HepG2 (cell line): Measurements from ENCODE around the gene THSD8. TPM values are rescaled to one million over a fixed set of nuclear protein-coding genes. Genes with fewer than 3 reads are reported as not detected.

Experiments
- EEA1 ChIP-seq: sonication (generic); formaldehyde crosslinking; IDR thresholded peaks from 2 replicates; pipeline ENCODE4 v1.5.1; 2020; ENCODE audit warnings: mild to moderate bottlenecking, missing genetic modification reagents, borderline replicate concordance
- FOXK1 ChIP-seq: sonication (generic); formaldehyde crosslinking; IDR thresholded peaks from 2 replicates; pipeline ENCODE4 v1.4.0; 2020; ENCODE audit warnings: low read depth, missing genetic modification reagents, borderline replicate concordance
- GATAD2A ChIP-seq: IDR thresholded peaks from 2 replicates; pipeline ENCODE4 v1.6.1; 2016
- GZF1 ChIP-seq: sonication (generic); formaldehyde crosslinking; IDR thresholded peaks from 2 replicates; pipeline ENCODE4 v1.5.1; 2020; ENCODE audit warnings: mild to moderate bottlenecking, missing genetic modification reagents
- HMG20A ChIP-seq: IDR thresholded peaks from 2 replicates; pipeline ENCODE4 v1.6.1; 2016; ENCODE audit warnings: borderline replicate concordance
- HMGXB4 ChIP-seq, 2 experiments: sonication (generic) in 1 of 2; formaldehyde crosslinking in 1 of 2; IDR thresholded peaks; 2 replicates each; pipeline versions ENCODE4 v1.4.0 to v1.6.1; 2018 to 2020; ENCODE audit warnings: missing genetic modification reagents in 2 of 2, borderline replicate concordance in 1 of 2, low read depth in 1 of 2, mild to moderate bottlenecking in 1 of 2, missing biosample characterization in 1 of 2
- IRX3 ChIP-seq: sonication (generic); formaldehyde crosslinking; IDR thresholded peaks from 2 replicates; pipeline ENCODE4 v1.8.1; 2023; ENCODE audit warnings: mild to moderate bottlenecking, low read depth, missing genetic modification reagents, borderline replicate concordance
- KLF16 ChIP-seq, 2 experiments: sonication (generic) in 1 of 2; formaldehyde crosslinking in 1 of 2; IDR thresholded peaks; 2 replicates each; pipeline versions ENCODE4 v1.6.1 to v1.8.0; 2016 to 2023; ENCODE audit warnings: missing genetic modification reagents in 2 of 2, missing compliant biosample characterization in 1 of 2
- MAFK ChIP-seq, 2 experiments: IDR thresholded peaks in 1 of 2; conservative IDR thresholded peaks in 1 of 2; 2 replicates each; pipeline ENCODE4 v1.6.1; 2011; ENCODE audit warnings: improper control_type of control experiment in 2 of 2, low read length in 2 of 2
- MEF2D ChIP-seq: sonication (generic); formaldehyde crosslinking; IDR thresholded peaks from 2 replicates; pipeline ENCODE4 v1.5.1; 2020; ENCODE audit warnings: mild to moderate bottlenecking, missing genetic modification reagents
- MIER2 ChIP-seq: IDR thresholded peaks from 2 replicates; pipeline ENCODE4 v1.6.1; 2016; ENCODE audit warnings: missing biosample characterization, missing genetic modification reagents
- MYNN ChIP-seq: sonication (generic); formaldehyde crosslinking; IDR thresholded peaks from 2 replicates; pipeline ENCODE4 v1.4.0; 2020; ENCODE audit warnings: mild to moderate bottlenecking, low read depth, missing genetic modification reagents
- NCOA5 ChIP-seq: sonication (generic); formaldehyde crosslinking; IDR thresholded peaks from 2 replicates; pipeline ENCODE4 v1.4.0; 2020; ENCODE audit warnings: missing genetic modification reagents
- NR2C2 ChIP-seq: sonication (generic); formaldehyde crosslinking; IDR thresholded peaks from 2 replicates; pipeline ENCODE4 v1.4.0; 2020; ENCODE audit warnings: missing genetic modification reagents, mild to moderate bottlenecking, moderate library complexity, borderline replicate concordance
- POGZ ChIP-seq: sonication (generic); formaldehyde crosslinking; IDR thresholded peaks from 2 replicates; pipeline ENCODE4 v1.4.0; 2020; ENCODE audit warnings: mild to moderate bottlenecking, missing genetic modification reagents
- PTBP1 ChIP-seq: fragments of 200-400 bp; formaldehyde crosslinking; IDR thresholded peaks from 2 replicates; pipeline ENCODE4 v1.6.1; 2018; ENCODE audit warnings: low read length, low read depth; ENCODE audit not compliant: poor library complexity, severe bottlenecking
- SAFB2 ChIP-seq: sonication (generic); formaldehyde crosslinking; IDR thresholded peaks from 2 replicates; pipeline ENCODE4 v1.5.1; 2020; ENCODE audit warnings: missing genetic modification reagents, low read depth, mild to moderate bottlenecking, borderline replicate concordance
- SMARCE1 ChIP-seq: fragments of 450-650 bp; IDR thresholded peaks from 2 replicates; pipeline ENCODE4 v1.6.1; 2017; ENCODE audit warnings: borderline replicate concordance
- SOX6 ChIP-seq, 2 experiments: fragments of 450-650 bp in 1 of 2; sonication (generic) in 1 of 2; formaldehyde crosslinking in 1 of 2; IDR thresholded peaks; 2 replicates each; pipeline versions ENCODE4 v1.4.0 to v1.6.1; 2017 to 2020; ENCODE audit warnings: antibody characterized with exemption in 1 of 2, mild to moderate bottlenecking in 1 of 2, missing genetic modification reagents in 1 of 2
- YEATS4 ChIP-seq: sonication (generic); formaldehyde crosslinking; IDR thresholded peaks from 2 replicates; pipeline ENCODE4 v1.4.0; 2020; ENCODE audit warnings: missing genetic modification reagents, borderline replicate concordance
- ZNF10 ChIP-seq: sonication (generic); formaldehyde crosslinking; IDR thresholded peaks from 2 replicates; pipeline ENCODE4 v1.4.0; 2020; ENCODE audit warnings: mild to moderate bottlenecking, low read depth, missing genetic modification reagents, borderline replicate concordance
- ZNF280B ChIP-seq: sonication (generic); formaldehyde crosslinking; IDR thresholded peaks from 2 replicates; pipeline ENCODE4 v1.5.0; 2020; ENCODE audit warnings: missing genetic modification reagents, mild to moderate bottlenecking, borderline replicate concordance
- ZNF350 ChIP-seq: sonication (generic); formaldehyde crosslinking; IDR thresholded peaks from 2 replicates; pipeline ENCODE4 v1.4.0; 2020; ENCODE audit warnings: mild to moderate bottlenecking, low read depth, missing genetic modification reagents, borderline replicate concordance
- ZNF44 ChIP-seq: sonication (generic); formaldehyde crosslinking; IDR thresholded peaks from 2 replicates; pipeline ENCODE4 v1.5.1; 2020; ENCODE audit warnings: mild to moderate bottlenecking, missing genetic modification reagents
- ZNF496 ChIP-seq: sonication (generic); formaldehyde crosslinking; IDR thresholded peaks from 2 replicates; pipeline ENCODE4 v1.8.1; 2023; ENCODE audit warnings: mild to moderate bottlenecking, moderate library complexity, missing genetic modification reagents; ENCODE audit not compliant: insufficient replicate concordance
- ZNF879 ChIP-seq: sonication (generic); formaldehyde crosslinking; IDR thresholded peaks from 2 replicates; pipeline ENCODE4 v1.8.1; 2023; ENCODE audit warnings: missing genetic modification reagents
- polyA plus RNA-seq, 8 experiments: library from polyadenylated mRNA; depleted of rRNA in 3 of 8; stranded (reverse) in 7 of 8; unstranded in 1 of 8; fragments of >200 nt; fragmentation: Illumina TruSeq in 4 of 8; extraction: Trizol in 4 of 8; gene quantifications; 2 replicates each; pipeline versions ENCODE4 v1.2.1 to v1.2.3, GENCODE V29; 2011 to 2016; ENCODE audit warnings: low read depth in 4 of 8, missing spikeins in 1 of 8, mixed read lengths in 1 of 8; ENCODE audit not compliant: insufficient read depth in 1 of 8
- total RNA-seq, 5 experiments: library from RNA; depleted of rRNA; stranded (reverse); fragments of >200 nt; fragmentation: Illumina TruSeq; extraction: Trizol; gene quantifications; 2 replicates each; pipeline ENCODE4 v1.2.3, GENCODE V29; 2016; ENCODE audit warnings: low read depth in 1 of 5

THSD8 gene
- total and polyA plus RNA-seq, 2 of the 13 experiments (the other 11 are each of a cell fraction or from before 2014, with no cell fraction given) = 4.8 to 14.9 TPM

GRCh38 chr19:12792051-12792852, 9.6 kb upstream of the THSD8 start (continued):
- TF ChIP-seq GZF1 (CRISPR knock-in tag) (no peak), MIER2 (CRISPR knock-in tag) (no peak), NCOA5 (CRISPR knock-in tag) (0 out of 2 replicates have a peak, but pooled peaks have one; percentile 35), POGZ (CRISPR knock-in tag) (peak; percentile 47; the same call in 1 of the 2 replicates), KLF16 (CRISPR knock-in tag; IDR thresholded peaks at IDR 0.05) (no peak), EEA1 (peak; percentile 57), ZNF496 (CRISPR knock-in tag) (no peak), NR2C2 (CRISPR knock-in tag) (peak; percentile 91), SMARCE1 (no peak), HMG20A (CRISPR knock-in tag) (peak; percentile 18; the same call in 1 of the 2 replicates), ZNF350 (CRISPR knock-in tag) (0 out of 2 replicates have a peak, but pooled peaks have one; percentile 40), MYNN (CRISPR knock-in tag) (no peak), HMGXB4 (CRISPR knock-in tag; IDR thresholded peaks at IDR 0.05; ENCODE audit: borderline replicate concordance in 1 of 2, low read depth in 1 of 2) (peak in 1 of 2 experiments; percentile 51; a peak in 2 of 4 replicates), MEF2D (CRISPR knock-in tag) (peak; percentile 62; the same call in 1 of the 2 replicates), ZNF10 (CRISPR knock-in tag) (no peak), IRX3 (CRISPR knock-in tag) (0 out of 2 replicates have a peak, but pooled peaks have one; percentile 62), ZNF280B (CRISPR knock-in tag) (peak; percentile 80; the same call in 1 of the 2 replicates), MAFK (conservative IDR thresholded peaks at IDR 0.05 in 1 of 2, IDR thresholded peaks at IDR 0.05 in 1 of 2; ENCODE audit: low read length in 2 of 2) (no peak), GATAD2A (CRISPR knock-in tag) (no peak; the same call in 1 of the 2 replicates), ZNF879 (CRISPR knock-in tag) (no peak), PTBP1 (no peak), SAFB2 (CRISPR knock-in tag) (peak; percentile 37; the same call in 1 of the 2 replicates), SOX6 (IDR thresholded peaks at IDR 0.05) (no peak), SOX6 (CRISPR knock-in tag; IDR thresholded peaks at IDR 0.05) (peak; percentile 62), YEATS4 (CRISPR knock-in tag) (peak; percentile 38; the same call in 1 of the 2 replicates), FOXK1 (peak; percentile 36; the same call in 1 of the 2 replicates), ZNF44 (no peak)
